Iris pigment epithelial cell (primary cell): ENCODE results near the gene CPD.
"Not testable (repeated sequence)": the region's sequence is repeated elsewhere in the genome, so short reads cannot be mapped to it uniquely, and the experiment has no call there.

ENCODE experiments used
- DNase-seq: peaks from one replicate; pipeline ENCODE4 v3.0.0-alpha.2; 2011; ENCODE audit warnings: low read depth

CPD gene

DNA sequence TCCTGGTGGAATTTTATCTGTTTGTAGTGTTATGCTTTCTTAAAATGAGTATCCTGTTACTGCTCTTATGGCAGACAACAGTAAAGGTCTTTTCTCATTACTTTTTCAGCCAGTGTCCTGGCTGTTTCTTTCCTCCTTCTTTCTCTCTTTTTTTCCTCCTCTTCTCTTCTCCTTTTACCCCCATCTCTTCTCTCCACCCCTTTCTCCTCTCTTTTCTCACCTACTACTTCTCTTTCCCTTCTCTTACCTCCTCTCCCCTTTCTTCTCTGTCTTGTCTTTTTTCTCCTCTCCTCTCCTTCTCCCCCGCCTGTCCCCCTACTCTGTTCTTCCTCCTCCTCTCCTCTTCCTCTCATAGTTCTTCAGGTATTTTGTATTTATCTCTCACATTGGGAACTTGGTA is 48.9 kb downstream of the CPD start:
- no peak for DNase-seq

DNA sequence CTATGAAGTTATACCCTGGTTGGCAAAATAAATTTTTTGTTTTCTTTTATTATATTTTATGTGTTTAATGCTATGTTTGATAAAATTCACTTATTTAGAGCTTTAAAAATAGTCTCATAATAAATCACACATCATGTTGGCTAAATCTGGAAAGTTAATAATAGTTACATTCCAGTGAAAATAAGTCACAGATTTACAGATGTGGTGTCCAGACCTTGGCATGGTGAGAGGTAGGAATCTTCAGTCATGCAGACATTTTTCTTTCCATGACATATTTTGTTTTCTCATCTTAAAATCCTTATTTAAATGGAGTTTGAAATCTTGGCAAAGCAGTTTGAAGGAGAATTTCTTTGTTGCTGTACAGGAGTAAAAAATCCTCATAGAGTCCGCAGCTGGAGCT is 50.4 kb downstream of the CPD start:
- DNase-seq, result peak; percentile 61

DNA sequence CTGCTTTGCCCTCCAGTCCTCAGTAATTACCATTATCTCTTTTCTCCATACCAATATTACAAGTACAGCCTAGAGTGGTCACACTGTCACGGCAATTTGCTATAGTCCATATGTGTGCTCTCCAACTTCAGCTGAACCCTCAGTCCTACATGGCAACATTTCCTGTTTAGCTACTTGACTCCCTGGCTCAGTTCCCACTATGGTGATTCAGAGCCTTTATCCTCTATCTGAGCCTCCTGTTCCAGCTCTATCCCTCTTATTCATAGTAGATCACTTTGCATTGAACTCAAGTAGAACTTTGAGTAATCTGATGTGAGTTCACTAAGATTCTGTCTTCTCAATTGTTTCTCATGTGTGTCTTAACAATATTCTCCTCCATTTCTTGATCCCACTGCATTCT is 54.8 kb downstream of the CPD start:
- DNase-seq, result peak; percentile 98

DNA sequence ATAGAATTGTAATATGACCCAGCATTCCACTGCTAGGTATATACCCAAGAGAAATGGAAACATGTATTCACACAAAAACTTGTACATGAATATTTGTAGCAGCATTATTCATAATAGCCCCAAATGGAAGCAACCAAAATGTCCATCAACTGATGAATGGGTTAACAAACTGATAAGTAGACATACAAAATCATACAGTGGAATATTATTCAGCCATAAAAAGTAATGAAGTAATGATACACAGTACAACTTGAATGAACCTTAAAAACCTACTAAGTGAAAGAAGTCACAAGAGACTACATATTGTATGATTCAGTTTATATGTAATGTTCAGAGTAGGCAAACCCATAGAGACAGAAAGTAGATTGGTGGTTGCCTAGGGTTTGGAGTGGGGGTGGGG is 58.0 kb downstream of the CPD start:
- no peak for DNase-seq

DNA sequence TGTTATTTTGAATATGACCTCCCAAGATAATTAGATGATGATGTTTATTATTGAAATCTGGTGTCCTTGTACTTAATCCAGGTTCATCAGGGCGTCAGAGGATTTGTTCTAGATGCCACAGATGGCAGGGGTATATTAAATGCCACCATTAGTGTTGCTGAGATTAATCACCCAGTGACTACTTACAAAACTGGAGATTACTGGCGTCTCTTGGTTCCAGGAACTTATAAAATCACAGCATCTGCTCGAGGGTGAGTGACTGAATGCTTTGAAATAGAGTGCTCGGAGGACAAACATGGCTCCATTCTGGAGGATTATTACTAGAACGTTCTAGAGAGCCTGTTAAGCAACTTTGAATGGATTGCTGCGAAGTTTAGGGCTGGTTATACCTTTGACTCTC is 65.0 kb downstream of the CPD start:
- DNase-seq, result no peak

DNA sequence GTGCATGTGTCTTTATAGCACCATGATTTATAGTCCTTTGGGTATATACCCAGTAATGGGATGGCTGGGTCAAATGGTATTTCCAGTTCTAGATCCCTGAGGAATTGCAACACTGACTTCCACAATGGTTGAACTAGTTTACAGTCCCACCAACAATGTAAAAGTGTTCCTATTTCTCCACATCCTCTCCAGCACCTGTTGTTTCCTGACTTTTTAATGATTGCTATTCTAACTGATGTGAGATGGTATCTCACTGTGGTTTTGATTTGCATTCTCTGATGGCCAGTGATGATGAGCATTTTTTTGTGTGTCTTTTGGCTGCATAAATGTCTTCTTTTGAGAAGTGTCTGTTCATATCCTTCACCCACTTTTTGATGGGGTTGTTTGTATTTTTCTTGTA is 67.9 kb downstream of the CPD start:
- not testable (repeated sequence) for DNase-seq

DNA sequence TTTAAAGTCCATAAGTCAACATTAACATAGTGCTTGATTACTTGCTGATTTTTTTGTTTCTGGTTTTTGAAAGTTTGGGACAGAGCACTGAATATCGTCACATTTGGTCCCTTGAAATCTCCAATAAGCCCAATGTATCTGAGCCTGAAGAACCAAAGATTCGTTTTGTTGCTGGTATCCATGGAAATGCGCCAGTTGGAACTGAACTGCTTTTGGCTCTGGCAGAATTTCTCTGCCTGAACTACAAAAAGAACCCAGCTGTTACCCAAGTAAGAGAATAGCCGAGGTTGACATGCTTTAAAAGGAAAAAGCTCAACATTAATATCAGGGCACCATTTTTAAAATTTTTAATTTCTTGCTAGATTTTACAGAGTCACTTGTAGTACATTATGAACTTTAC is 70.8 kb downstream of the CPD start:
- DNase-seq, result no peak

DNA sequence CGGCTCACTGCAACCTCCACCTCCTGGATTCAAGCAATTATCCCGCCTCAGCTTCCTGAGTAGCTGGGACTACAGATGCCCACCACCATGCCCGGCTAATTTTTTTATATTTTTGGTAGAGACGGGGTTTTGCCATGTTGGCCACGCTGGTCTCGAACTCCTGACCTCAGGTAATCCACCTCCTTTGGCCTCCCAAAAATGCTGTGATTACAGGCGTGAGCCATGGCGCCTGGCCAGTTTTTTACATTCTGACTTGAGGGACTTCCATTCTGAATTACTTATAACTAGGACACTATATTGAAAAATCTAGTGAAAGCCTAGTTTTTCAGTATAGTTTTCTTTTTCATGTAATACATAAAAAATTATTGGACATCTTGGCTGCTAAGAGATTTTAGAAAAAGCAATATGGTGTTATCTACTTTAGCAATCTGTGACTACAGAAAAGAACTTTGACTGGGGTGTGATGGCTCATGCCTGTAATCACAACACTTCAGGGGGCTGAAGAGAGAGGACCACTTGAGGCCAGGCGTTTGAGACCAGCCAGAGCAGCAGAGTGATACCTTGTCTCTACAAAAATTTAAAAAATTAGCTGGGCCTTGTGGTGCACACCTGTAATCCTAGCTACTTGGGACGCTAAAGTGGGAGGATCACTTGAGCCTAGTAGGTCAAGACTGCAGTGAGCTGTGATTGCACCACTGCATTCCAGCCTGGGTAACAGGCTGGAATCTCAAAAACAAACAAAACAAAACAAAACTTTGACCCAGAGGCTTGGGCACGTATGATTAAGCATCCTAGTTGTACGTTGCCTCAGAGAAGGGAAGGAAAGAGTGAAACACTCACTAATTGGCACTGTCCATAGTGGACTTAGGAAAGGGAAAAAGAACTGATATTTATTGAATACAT is 71.6 kb downstream of the CPD start:
- DNase-seq, result peak; percentile 81

DNA sequence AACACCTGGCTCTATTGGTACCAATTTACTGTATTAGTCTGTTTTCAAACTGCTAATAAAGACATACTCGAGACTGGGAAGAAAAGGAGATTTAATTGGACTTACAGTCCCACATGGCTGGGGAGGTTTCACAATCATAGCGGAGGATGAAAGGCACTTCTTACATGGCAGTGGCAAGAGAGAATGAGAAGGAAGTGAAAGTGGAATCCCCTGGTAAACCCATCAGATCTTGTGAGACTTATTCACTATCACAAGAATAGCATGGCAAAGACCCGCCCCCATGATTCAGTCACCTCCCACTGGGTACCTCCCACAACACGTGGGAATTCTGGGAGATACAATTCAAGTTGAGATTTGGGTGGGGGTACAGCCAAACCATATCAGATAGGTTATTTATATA is 75.9 kb downstream of the CPD start:
- peak; percentile 2 for DNase-seq

DNA sequence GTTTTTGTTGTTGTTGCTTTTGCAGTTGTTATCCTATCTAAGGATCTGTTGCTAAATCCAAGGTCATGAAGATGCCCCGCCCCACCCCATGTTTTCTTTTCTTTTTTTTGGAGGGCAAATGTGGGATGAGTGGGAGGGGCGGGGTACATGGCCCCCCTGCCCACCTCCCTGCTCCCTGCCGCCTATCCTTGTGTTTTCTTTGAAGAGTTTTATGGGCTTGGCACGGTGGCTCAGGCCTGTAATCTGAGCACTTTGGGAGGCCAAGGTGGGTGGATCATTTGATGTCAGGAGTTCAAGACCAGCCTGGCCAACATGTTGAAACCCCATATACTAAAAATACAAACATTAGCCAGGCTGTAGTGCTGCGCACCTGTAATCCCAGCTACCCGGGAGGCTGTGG is 79.6 kb downstream of the CPD start:
- DNase-seq, result no peak

DNA sequence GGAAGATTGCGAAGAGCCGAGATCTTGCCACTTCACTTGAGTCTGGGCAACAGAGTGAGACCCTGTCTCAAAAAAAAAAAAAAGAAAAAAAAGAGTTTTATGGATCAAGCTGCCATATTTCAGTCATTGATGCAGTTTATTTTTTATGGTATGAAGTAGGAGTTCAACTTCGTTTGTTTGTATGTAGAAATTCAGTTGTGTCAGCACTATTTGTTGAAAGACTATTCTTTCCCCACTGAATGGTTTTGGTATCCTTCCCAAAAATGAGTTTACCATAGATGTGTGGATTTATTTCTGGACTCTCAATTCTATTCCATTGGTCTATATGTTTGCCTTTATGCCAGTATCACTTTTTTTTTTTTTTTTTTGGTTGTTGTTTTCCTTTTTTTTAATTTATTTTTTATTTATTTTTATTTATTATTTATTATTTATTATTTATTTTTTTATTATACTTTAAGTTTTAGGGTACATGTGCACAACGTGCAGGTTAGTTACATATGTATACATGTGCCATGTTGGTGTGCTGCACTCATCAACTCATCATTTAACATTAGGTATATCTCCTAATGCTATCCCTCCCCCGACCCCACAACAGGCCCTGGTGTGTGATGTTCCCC is 80.2 kb downstream of the CPD start:
- DNase-seq, result not testable (repeated sequence)

DNA sequence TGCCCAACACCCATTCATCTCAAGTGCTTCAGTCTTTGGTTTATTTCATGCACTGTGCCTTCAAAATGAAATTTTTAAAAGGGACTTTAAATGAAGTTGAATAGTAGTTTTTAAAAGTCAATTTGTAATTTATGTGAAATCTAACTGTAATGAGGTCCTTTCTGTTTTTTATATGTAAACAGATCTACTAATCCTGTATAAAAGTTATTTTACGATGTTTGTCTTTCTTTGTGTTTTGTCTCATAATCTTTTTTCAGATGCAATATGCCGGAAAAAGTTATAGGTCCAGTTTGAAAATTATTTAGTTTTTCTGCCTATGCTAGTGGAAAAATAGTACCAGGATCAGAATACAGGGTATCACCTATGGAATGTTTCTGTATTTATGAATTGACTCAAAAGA is 89.7 kb downstream of the CPD start:
- no peak for DNase-seq

DNA sequence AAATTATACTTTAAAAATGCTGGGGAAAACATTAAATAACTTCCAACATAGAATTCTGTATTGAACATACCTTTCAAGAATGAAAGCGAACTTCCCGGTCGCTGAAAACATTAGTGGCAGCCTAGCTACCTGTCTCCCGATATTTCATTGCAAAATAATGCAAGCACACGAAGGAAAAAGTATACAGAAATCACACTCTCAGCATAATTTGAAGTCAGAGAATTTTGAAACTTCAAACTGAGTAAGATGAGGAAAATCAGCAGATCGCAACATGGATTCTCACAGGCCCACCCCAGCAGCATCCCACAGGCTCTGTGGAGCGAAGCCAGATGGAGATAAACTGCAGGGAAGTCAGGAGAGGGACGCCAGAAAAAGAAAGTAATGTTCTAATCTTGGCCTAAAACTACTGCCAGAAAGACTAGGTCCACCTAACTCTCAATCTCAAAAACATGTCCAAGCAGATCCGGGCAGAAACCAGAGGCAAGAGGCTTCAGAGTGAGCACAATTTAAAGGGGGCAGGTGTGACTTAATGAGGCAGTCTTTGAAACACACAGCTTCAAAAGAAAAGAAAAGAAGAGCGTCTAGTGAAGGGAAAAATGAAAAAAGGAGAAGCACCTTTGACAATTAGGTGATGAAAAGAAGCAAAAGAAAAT is 93.6 kb downstream of the CPD start:
- no peak for DNase-seq

DNA sequence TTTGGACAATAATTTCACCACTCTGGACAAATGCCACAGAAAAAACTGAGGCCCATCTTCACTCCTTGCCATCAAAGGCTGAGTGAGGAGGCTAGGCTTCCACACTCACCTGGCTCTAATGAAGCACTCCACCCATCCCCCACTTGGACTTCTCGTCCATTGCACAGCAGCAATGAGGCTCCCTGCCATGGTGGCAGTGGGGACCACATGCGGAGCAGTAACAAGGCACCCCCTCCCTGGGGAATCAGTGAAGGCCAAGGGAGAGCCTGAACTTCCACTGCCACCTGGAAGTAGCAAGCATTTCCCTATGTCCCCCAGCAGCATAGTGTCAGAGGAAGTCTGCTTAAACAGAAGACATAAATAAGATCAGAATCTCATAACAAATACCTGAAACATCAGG is 96.5 kb downstream of the CPD start:
- DNase-seq, result no peak

DNA sequence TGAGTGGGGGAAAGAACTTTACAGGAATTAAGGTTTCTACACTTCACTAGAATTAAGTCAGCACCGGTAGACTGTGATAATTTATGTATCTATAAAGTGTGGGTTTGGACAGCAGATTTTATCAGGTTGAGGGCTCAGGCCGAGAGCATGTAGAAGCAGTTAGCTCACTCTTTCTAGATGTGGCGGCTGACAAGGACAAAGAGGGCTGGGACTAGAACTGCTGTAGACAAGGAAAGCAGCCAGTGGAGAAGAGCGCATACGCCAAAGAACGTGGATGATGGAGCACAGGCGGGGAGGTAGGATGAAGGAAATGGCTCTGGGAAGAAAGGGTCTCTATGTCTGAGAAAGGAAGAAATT is 98.0 kb downstream of the CPD start:
- DNase-seq, result peak; percentile 9

DNA sequence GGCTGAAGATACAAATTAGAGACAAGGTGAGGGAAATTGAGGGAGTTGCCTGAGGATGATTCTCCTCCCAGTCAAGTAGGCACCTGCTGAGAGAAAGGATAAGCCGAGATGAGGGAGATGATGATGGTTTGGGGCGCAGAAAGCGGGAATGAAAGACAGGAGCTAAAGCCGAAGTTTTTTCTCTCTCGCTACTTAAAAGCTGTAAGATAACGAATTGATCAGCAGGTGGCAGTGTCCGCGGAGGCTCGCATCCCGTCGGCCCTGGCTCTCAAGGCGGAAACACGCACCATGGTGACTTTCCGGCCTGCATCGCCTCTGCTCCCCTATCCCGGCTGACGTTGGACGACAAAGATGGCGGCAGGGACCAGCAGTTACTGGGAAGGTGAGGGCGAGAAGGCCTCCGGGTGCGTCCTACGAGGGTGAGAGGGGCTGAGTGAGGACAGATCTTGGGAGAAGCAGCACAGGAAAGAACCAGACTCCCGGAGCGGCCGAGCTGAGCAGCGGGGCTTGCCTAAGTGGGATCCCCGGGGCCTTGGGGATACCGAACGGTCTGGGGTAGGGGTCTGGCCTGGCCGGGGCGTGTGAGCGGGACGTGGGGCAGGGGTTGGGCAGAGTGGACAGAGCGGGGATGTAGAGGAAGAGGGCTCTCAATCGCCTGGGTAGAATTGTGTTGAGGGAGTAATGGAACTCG is 98.5 kb downstream of the CPD start, which contains the start of gene GOSR1:
Gene GOSR1, plus strand, starts transcription at position 326 of the 691 bp plus-strand sequence. Its CDS starts 26 bp downstream, at position 352.
- peak; percentile 95 for DNase-seq

DNA sequence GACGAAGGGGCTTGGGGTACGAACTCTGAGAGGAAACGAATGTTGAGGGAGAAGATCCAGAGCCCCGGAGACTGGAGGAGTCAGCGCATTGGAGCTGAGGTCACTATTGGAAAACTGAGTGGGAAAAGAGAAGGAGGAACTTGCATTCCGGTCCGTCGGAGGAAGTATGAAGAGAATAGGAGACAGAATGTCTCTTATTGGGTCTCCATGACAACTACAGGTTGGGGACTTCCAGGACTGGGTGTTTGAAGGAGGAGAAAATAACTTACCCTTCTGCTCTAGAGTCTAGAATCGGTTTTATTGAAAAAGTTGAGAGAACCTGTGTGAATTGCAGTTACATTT is 99.0 kb downstream of the CPD start:
- DNase-seq, result peak; percentile 33

DNA sequence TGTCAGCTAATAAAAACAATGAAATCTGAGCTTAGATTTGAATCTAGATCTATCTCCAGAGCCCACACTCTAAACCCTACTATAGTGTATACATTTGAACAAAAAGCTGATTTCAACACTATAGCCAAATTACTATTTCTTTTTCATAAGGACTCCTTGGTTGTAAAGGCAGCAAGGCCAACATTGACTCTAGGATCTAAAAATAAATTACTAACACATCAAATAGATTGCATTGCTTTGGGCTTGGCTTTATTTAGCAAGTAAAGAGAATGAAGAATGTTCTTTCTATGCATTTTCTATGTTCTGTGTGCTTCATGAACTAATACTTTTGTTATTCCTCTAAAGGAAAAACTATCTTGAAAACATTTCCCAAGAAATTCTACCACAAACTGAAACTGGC is 103.8 kb downstream of the CPD start:
- no peak for DNase-seq

DNA sequence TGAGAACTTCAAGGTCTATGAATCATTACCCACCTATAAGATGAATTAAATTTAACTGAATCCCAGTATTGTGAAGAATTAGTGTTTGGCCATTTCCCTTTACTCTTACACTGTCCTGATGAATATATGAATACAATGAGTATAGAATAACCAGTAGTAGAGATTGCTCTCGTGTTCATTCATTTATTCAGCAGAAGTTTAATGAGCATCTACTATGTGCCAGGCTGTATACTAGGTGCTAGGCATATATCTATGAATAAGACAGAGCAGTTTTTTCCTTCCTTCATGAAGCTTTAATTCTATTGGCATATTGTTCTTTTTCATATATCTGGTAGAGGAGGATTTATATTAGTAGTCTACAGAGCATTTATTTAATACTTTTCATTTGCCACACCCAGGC is 104.4 kb downstream of the CPD start:
- DNase-seq, result no peak

DNA sequence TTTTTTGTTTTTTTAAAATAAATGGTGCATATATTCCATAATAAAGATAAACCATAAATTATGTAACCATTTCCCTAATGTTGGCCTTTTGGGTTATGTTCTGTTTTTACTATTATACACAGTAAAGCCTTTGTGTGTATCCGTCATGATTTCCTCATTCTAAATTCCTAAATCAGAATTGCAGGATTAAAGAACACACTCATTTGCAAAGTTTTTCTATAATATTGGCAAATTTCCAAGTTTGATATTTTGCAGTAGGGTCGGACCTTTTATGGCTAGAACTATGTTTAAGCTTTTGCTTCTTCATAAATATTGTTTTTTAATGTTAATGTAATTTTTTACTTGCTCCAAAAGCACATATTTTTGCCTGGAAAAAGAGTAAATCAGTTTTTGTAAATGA is 115.1 kb downstream of the CPD start:
- DNase-seq, result no peak

DNA sequence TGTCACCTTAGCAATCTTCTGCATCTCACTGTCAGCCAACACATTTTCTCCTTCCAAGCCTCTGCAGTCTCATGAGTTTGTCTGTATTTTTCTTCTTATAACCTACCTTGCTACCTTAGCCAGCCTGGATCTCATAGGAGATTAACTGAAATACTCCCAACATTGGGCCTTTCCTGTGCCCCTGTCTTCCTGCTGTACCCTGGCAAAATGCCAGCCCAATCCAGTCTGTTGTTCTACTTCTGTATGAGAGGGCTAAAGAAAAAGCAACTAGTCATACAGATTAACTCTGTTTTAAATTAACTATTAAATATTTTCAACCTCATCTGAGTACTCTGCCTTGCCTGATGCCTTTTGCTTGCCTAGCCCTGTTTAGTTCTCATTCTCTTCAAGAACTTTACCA is 116.9 kb downstream of the CPD start:
- DNase-seq, result no peak

DNA sequence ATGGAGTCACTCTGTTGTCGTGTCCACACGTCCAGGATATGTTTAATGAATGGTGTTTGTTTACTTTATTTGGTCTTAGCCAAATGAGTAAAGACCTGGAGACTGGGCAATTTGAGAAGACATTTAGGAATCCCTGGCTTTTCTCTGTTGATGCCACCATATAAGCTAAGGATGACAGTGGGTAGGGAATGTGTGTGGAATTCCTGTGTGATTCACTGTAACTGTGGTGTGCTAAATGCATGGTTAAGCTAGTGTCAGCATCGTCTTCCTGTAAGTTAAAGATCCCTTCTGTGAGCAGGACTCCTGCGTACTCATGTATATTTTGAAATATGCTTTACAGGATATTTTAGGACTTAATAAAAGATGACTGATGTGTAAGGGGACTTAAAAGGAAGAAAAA is 124.8 kb downstream of the CPD start:
- DNase-seq, result peak; percentile 17
